A549 treated with dexamethasone at 1 μM for 4 hours (cell line): Measurements from ENCODE around the gene SMC6. TPM values are rescaled to one million over a fixed set of nuclear protein-coding genes. Genes with fewer than 3 reads are reported as not detected.

ENCODE experiments used
- total RNA-seq: library from RNA; stranded (reverse); fragments of 200-300 nt; extraction: Qiagen RNA extraction; gene quantifications from 5 replicates; pipeline ENCODE4 v1.2.3, GENCODE V29; 2022

The SMC6 gene
- 24.8 to 37.4 TPM (median 31.1 TPM) in 5 replicates for total RNA-seq

DNA sequence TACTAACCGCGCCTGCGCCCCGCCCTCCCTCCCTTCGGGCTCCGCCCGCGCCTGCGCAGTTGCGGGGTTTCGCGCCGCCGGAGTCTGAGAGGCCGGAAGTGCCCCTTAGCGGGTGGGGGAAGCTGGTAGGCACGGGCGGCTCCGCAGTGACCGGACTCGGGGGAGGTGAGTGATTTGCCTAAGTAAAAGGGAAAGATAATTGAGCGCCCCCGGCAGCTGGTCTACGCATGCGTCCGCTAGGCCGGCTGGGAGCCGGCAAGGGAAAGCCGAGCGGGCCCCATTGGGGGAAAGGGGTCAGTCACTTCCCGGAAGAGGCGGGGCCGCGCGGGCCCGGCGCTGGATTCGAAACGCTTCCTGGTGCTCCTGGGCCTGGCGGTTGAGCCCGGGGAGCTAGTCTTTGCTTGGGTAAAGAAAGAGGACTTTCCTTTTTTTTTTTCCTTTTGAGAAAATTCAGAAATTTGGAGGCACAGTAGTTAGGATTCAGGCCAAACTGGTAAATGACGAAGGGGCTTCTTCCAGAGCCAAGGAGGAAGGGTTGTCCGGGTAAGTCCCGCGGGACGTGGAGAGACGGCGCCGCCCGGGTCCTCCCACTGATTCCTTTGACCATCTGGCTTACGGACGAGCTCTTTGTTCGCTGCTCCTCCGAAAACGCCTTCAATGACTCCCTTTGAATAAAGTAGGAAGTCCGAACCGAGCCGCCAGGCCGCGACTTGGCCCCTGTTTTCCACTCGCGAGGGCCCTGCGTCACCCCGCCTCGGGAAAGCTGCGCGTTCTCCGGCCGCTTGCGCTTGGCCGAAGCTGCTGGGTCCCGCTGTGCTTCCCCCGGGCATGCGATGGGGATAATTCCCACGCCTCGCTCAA, at the start of gene SMC6, which contains the start of gene GEN1:
TSS of gene SMC6 (minus strand) at position 8 of the 861 bp plus-strand sequence. CDS start 7,864 bp downstream, outside the sequence.
TSS of gene GEN1 (plus strand) at position 336 of the 861 bp plus-strand sequence. CDS start 5,806 bp downstream, outside the sequence.

Other genes starting within 250 kb of the SMC6 start
- gene RAD51AP2, start 235.4 kb downstream of the SMC6 start, total RNA-seq, result not detected in 5 replicates
- gene VSNL1, start 213.1 kb downstream of the SMC6 start, total RNA-seq, result not detected in 5 replicates
- 8.1 to 14.9 TPM (median 12.4 TPM) in 5 replicates for gene GEN1, start 328 bp upstream of the SMC6 start, total RNA-seq
- not detected in 5 replicates for gene MSGN1, start 62.6 kb upstream of the SMC6 start, total RNA-seq
- gene KCNS3, start 124.9 kb upstream of the SMC6 start, total RNA-seq, result 1.1 to 1.5 TPM (median 1.3 TPM) in 5 replicates